NCI-H2196 (cell line): Measurements from ENCODE around the gene HAT1.
A peak's percentile ranks its signal among the peaks of the same experiment; 100 is the strongest.
"Not testable (repeated sequence)": the region's sequence is repeated elsewhere in the genome, so short reads cannot be mapped to it uniquely, and the experiment has no call there.

ENCODE experiments used
- DNase-seq: peaks from one replicate; lab custom pipeline; 2025; ENCODE audit not compliant: unreplicated experiment; lab: John Stamatoyannopoulos, UW

HAT1 gene

DNA sequence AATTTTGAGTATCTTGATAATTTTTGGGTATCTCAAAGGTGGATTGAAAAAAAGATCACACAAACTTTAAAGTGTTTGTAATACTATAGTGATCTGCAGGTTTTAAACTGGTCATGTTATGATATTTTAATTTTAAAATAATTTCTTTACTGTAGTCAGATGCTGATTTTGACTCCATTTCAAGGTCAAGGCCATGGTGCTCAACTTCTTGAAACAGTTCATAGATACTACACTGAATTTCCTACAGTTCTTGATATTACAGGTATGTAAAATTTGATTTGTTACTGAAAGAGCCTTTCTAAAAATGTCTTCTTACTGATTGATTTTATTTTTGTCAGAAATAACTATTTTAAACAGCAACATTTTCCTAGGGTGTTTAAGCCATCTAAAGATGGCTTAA, 44.4 kb downstream of the HAT1 start:
- no peak for DNase-seq

DNA sequence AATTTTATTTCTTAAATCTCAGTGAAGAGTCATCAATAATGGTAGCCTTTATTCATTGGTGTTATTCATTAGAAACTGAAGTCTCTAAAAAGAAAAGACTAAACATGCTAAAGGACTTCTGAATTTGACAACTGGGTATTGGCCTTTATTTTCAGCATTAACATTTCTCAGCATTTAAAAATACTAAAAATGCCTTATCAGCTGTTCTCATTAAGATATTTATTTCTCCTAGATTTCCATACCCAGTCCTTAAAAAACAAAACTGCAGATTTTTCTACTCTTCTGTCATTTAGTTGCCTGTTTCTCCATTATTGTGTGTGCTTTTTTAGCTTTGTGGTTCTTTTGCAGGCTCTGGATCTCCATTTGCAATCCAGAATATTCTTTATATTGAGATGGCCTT, 46.2 kb downstream of the HAT1 start:
- no peak for DNase-seq

DNA sequence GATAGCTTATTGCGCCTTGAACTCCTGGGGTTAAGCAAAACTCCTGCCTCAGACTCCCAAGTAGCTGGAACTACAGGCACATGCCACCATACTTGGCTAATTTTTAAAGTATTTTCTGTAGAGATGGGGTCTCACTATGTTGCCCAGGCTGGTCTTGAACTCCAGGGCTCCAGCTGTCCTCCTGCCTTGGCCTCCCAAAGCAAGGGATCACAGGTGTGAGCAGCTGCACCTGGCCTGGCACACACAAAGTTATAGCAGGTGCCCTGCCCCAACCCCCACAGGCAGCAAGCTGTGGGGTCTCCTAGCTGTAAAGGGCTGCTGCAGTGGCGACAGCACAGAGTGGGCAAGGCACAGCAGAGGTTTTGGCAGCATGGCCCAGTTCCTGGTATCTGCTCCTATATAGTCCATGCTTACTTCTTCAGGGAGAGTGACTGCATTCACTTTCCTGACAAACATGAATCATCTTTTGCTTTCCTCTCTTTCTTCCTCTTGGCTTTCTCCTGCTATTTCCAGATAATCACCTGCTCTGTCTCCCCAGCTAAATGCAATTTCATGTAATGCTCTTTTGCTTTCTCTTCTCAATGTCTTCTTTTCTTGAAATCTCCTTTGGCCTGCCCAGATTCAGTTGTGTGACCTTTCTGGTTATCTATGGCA, 50.2 kb downstream of the HAT1 start:
- DNase-seq: no peak

DNA sequence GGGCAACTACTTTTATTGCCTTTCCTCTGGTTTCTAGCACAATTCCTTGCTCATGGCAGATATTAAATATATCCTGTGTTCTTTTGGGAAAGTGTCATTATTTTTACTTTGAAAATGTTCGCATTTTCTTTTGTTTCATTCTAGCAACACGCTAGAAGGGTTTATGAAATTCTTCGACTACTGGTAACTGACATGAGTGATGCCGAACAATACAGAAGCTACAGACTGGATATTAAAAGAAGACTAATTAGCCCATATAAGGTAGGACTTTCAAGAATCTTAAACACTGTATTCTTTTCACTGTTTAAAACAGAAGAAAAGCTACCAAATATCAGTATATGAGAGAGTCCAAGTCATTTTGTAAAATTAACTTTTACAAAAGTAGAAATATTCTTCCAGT, 56.8 kb downstream of the HAT1 start:
- no peak for DNase-seq

DNA sequence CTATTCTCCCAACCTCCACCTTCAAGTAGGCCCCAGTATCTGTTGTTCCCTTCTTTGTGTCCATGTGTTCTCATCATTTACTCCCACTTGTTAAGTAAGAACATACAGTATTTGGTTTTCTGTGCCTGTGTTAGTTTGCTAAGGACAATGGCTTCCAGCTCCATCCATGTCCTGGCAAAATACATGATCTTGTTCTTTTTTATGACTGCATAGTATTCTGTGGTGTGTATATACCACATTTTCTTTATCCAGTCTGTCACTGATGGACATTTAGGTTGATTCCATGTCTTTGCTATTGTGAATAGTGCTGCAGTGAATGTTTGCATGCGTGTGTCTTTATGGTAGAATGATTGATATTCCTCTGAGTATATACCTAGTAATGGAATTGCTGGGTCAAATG, 61.7 kb downstream of the HAT1 start:
- DNase-seq: not testable (repeated sequence)

DNA sequence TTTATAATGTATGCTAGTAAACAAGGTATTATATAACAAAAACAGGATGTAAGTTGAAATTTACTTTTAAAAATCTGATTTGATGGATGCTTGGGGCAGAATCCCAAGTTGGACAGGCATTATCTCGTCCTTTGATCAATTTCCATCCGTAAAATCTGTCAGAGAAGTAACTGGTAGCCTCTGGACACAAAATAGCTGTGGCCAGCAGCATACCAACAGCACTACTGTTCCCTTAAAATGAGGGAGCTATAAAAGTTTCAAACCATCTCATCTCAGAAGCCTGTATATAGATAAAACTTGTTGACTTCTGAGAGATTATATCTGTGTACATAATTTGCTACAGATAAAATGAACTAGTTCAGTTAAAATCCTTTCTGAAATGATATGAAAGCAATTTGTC, 62.8 kb downstream of the HAT1 start:
- DNase-seq: no peak

DNA sequence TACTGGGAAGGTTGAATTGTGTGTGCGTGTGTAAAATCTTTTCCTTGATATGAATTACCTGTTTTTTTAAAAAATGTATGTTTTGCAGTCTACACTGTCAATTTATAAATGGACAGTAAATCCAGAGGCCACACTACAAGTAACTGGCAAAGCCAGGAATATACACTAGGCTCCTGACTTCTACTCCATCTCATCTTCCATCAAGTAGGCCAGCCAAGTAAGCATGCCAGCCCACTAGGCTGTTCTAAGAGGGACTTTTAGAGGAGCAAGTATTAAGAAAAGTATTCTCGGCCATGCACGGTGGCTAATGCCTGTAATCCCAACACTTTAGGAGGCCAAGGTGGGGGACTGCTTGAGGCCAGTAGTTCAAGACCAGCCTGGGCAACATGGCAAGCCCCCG, 64.5 kb downstream of the HAT1 start:
- no peak for DNase-seq

DNA sequence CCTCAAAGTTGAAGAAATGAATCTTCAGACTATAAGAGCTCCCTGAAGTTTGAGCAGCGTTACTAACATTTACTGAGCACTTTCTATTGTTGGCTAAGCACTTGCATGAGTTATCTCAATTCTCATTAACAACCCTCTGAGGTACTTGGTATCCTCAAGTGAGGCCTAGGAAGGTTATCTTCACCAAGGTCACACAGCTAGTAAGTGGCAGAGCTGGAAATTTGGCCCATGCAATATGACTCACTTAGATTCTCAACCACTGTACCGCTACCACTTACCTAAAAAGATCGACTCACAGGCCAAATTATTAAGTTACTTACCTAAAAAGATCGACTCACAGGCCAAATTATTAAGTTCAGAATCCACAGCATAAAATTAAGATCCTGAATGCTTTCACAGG, 68.8 kb downstream of the HAT1 start:
- DNase-seq: no peak

DNA sequence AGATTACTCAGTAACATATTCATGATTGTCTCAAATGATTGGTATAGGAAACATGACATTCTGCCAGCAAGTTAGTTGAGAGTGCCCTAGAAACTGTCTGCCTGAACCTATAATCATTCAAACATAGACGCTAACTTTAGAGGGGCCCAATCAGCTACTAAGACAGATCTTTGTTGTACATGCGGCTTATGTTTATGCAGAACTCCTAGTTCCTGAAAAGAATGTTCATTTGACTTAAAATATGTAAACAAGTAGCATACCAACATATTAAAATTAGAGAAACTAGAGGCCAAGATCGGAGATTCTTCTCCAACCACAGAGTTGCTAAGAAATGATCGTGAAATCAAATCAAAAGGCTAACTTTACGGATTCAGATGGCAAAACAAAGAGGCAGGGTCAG, 73.3 kb downstream of the HAT1 start:
- no peak for DNase-seq

DNA sequence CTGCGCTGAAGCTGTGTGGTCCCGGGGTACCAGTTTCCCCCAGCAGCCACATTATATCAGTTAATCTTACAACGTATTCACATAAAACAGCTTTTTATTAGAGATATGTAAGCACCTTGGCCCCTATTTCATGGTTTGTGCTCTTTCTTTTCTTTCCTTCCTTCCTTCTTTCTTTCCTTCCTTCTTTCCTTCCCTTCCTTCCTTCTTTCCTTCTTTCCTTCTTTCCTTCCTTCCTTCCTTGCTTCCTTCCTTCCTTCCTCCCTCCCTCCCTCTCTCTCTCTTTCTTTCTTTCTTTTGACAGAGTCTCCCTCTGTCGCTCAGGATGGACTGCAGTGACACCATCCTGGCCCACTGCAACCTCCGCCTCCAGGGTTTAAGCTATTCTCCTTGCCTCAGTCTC, 73.8 kb downstream of the HAT1 start:
- no peak for DNase-seq

DNA sequence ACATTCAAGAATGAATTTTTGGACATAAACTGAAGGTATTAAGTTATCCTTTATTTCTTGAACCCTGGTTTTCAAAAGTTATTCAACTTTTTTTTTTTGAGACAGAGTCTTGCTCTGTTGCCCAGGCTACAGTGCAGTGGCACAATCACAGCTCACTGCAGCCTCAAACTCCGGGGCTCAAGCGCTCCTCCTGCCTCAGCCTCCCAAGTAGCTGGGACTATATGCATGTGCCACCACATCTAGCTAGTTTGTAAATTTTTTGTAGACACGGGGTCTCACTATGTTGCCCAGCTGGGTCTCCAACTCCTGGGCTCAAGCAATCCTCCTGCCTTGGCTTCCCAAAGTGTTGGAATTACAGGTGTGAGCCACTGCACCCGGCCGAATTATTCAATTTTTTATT, 74.8 kb downstream of the HAT1 start:
- DNase-seq: not testable (repeated sequence)

DNA sequence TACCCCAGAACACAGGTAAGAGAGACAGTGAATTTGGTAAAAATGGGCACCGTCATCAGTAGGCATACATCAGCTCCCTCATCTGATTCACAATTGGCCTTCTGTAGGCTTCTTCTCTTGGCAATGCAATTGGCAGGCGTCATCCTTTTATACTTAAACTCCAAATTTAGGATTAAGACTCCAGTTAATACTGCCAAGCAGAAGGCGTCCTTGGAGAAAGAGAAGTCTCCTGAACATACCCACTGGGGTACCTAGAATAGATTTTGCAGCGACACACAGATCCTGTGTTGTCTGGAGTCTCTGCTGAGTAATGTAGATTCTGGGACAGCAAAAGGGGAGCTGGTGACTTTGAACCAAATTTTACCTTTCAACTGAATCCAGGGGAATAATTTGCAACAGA, 76.9 kb downstream of the HAT1 start:
- DNase-seq: no peak

DNA sequence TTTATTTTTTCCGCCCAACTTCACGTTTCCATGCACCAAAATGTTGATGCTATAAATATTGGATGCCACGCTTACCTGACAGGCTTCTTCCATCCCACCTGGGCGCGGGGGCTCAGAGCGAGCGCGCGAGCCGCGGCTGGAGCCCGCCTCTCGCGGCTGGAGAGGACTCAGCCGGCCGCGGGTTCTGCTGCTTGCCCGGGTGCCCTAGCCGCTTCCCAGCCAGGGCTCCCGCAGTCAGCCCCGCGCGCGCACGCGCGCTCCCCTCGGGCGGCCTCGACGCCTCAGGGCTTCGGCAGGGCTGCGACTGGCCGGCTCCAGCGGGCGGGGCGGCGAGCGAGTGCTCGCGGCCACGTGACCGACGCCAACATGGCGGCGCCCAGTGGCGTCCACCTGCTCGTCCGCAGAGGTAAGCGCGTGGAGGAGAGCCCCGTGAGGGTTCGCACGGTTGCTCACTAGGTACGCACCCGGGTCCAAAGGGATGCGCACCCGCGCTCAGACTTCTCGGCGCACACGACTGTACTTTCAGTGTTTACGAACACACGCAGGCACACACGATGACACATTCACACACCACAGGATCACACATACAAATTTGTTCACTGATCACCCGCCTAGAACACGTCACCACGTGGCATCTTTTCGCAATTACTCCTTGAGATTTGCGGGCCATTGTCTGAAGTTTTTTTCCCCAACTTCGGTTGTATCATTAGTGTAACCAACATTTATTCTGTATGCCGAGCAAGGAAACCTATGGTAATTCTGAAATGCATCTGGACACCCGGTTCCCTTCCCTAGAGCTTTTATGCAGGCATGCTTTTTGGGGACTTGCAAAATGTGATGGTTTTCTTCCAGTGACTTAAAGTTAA, 77.6 kb downstream of the HAT1 start, which contains the start of gene METAP1D:
Gene METAP1D (plus strand): TSS at position 350 of the 866 bp plus-strand sequence. CDS start 17 bp downstream, at position 367.
- peak; percentile 96 for DNase-seq

DNA sequence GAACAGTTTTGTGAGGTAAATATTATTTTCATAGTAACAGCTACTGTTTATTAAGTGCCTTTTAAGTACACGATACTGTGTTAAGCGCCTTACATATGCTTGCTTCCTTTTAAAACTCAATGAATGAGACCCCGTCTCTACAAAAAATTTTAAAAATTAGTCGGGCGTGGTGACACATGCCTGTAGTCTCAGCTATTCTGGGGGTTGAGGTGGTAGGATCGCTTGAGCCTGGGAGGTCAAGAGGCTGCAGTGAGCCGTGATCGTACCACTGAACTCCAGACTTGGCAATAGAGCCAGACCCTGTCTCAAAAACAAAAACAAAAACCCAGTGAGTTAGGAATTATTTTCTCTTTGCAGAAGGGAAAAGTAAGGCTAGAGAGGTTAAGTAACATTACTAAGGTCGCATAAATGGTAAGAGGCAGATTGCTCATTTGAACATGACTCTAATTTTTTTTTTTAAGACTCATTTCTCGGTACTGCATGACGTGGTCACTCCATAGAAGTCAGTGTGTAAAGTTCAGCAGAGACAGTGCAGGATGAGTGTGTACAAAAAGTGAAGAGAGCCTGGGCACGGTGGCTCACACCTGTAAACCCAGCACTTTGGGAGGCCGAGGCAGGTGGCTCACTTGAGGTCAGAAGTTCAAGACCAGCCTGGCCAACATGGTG, 78.6 kb downstream of the HAT1 start:
- DNase-seq: no peak

DNA sequence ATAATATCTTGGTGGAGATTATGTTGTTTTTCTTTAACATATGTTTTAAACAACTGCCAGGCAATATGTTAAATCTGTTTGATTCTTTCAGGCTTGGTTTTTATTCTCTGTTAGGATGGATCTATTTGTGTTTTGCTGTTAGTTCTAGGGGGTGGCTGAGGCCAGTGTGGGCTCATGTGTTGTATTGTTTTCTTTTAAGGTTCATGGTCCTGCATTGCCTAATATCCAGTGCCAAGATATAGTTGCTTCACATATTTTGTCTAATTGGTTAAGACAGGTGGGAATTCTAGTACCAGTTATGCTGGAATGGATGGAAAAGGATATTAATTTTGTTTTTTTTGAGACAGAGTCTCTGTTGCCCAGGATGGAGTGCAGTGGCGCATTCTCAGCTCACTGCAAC, 85.1 kb downstream of the HAT1 start:
- no peak for DNase-seq

DNA sequence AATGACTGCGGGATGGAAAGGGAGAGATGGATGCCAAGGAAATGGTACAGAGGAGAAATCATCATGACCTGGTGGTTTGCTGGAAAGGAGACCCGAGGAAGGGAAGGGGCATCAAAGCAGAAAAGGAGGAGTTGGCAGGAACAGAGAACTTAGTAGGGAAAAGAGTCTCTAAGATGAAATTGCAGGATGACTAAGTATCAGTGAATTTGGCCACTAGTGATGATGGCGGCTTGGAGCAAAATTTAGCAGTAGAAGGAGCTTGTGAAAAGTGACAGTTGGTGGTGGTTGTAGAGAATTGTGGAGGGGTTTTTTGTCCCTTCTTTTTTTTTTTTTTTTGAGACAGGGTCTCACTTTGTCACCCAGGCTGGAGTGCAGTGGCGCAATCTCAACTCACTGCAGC, 87.6 kb downstream of the HAT1 start:
- no peak for DNase-seq

DNA sequence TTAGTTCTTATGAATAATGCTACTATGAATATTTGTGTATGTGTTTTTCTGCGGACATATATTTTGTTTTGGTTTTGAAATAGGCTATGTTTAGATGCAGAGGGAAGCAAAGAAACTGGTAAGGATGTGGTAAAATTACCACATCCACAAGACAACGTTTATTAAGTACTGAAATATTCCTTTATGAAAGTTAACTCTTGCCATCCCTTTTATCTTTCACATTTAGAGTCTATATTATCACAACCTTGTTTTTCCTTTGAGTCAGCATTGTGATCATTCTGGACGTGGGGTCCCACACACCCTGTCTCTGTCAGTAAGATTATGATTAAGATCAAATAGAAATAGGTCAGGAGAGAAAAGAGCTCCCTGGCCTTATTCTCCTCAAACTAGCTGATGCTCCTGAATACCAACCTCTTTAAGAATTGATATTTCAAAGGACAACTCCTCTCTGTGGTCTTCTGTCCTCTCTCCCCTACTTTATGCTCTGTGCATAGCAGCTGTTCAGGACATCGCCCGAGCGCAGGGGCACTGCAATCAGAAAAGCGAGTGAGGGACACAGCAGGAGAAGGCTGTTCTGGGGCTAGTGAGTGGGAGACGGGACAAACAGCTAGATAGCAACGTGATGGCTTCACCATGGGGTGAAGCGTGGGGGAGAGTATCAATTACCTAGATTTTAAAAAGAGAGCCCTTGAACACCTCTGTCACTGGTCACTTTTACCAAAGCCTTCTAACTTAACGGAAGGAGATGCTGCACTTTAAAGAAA, 89.7 kb downstream of the HAT1 start:
- DNase-seq: no peak

DNA sequence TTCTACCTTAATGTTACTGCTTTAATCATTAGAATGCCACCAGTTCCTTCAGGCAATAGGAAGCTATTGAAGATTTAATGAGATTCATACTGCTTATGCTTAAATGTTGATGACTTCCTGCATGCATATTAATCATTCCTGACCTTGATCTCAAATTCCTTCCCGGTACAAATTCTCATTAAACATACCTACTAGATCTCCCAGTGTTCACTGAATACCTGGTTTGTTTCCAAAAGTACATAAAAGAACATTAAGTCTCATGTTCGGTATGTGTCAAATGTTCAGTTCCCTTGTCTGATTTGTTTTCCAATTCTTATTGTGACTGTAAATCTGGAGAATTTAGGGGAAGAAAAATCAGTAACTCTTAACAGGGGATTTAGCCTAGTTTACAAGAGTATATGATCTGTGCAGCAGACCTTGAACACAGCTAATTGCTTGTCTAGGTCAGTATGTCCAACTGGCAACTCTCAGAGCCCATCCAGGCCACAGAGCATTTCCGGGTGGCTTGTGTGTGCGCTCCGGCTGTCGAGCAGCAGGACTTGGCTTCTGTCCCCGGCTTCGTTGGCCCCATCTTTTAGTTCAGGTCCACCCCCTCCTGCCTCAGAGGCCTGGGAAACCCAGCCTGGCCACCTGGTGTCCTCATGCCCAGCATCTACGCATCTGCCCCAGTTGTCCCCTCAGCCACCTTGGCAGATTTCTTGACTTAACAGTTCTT, 90.6 kb downstream of the HAT1 start:
- peak; percentile 44 for DNase-seq

DNA sequence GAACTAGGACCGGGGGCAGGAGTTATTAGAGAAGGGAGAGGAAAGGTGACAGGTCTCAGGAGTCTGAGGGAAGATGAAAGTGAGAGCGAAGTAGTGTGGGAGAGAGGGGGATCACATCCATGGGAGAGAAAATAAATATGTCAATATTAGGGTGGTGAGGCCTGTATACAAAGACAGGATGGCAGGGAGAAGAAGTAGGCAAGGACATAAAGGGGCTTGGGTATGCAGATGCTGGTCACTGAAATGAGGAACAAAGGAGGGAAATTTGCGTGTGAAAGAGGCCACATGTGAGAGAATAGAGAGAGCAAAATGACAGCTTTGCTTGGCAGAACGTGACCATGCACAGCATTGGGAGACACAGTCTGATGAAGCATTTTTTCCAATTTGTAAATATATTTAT, 91.1 kb downstream of the HAT1 start:
- no peak for DNase-seq

DNA sequence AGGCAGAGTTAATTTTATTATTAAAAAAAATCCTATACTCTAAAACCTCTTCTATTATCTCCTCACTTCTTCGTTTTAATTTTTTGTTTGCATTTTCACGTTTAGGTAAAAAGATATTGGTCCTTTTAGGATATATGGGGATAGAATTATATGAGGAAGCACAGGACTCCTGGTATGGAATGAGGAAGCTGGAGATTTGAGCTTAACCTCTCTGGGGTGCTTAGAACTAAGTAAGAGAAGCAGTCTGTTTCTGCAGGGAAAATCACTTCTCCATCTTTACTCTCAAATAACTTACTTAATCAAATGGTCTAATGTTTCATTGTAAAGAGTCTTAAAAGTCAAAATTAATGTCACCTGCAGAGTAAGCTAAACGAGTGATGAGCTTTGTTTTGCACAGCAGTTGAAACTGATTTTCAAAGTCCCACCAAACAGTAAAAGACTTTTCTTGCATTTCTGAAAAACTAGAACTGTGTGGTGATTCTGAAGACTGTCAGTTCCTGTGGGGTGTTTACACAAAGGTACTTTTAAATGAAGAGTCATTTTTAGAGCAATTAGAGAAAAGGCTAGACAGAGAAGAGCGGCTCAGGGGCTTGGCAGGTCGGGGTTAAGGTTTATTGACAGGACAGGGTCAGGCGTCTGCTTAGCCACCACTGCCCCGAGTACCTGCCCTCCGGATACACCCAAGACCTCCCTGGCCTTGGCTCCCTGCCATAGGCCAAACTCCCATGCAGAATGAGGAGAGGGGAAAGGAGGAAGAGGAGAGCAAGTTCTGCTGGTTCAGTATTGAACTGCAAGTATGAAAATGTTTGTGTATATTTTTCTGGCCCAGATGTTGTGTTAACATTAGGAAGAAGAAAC, 99.0 kb downstream of the HAT1 start:
- DNase-seq: no peak
